Vagina (tissue), 2 donors: ENCODE data around the gene NCAM2.

Experiments used
- POLR2AphosphoS5 ChIP-seq, 2 donors: sonication (generic); formaldehyde crosslinking; IDR thresholded peaks; one replicate each; pipeline ENCODE4 v1.9.0; 2017; ENCODE audit warnings: antibody characterized with exemption in 2 of 2, mild to moderate bottlenecking in 2 of 2, low read depth in 1 of 2; ENCODE audit not compliant: insufficient read depth in 1 of 2
- TF ChIP-seq, protein P1 (sequence below), 3 experiments: fragments of 450-650 bp in 2 of 3; fragments of 200-600 bp in 1 of 3; sonication (generic) in 1 of 3; IDR thresholded peaks; one replicate each; pipeline ENCODE4 v1.5.1; 2017 to 2019; ENCODE audit warnings: antibody characterized with exemption in 3 of 3, mild to moderate bottlenecking in 2 of 3, moderate library complexity in 2 of 3

- TF ChIP-seq, protein P1, sequence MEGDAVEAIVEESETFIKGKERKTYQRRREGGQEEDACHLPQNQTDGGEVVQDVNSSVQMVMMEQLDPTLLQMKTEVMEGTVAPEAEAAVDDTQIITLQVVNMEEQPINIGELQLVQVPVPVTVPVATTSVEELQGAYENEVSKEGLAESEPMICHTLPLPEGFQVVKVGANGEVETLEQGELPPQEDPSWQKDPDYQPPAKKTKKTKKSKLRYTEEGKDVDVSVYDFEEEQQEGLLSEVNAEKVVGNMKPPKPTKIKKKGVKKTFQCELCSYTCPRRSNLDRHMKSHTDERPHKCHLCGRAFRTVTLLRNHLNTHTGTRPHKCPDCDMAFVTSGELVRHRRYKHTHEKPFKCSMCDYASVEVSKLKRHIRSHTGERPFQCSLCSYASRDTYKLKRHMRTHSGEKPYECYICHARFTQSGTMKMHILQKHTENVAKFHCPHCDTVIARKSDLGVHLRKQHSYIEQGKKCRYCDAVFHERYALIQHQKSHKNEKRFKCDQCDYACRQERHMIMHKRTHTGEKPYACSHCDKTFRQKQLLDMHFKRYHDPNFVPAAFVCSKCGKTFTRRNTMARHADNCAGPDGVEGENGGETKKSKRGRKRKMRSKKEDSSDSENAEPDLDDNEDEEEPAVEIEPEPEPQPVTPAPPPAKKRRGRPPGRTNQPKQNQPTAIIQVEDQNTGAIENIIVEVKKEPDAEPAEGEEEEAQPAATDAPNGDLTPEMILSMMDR (IDR thresholded peaks at IDR 0.05), result no peak
- no peak for TF ChIP-seq POLR2AphosphoS5 (IDR thresholded peaks at IDR 0.05; ENCODE audit: insufficient read depth in 1 of 2, low read depth in 1 of 2)
These were observed 113.2 kb downstream of the NCAM2 start for GRCh38 chr21:21111309-21111920.
